HCT116 (cell line): ENCODE results near the gene FCAMR. TPM values are rescaled to one million over a fixed set of nuclear protein-coding genes. Genes with fewer than 3 reads are reported as not detected.

Experiments
- ATAC-seq: fragments of 200-7000 bp; cut with Tn5 transposase; 2 replicates; pipeline ENCODE4 v1.9.1; 2020; ENCODE audit warnings: mild to moderate bottlenecking, moderate library complexity
- BruUV-seq: library from RNA; stranded (reverse); fragments of 400-500 nt; replicated peaks from 2 replicates; lab custom pipeline; 2021; lab: Mats Ljungman, UMichigan
- CTCF ChIA-PET: fragments of 300-600 bp; sonication (Branson Sonifier 250); formaldehyde crosslinking; loops from one replicate; lab custom pipeline; 2021; ENCODE audit warnings: antibody characterized with exemption; lab: Charles Lee
- POLR2A ChIA-PET: fragments of 300-600, 350-600 bp; sonication (Branson Sonifier 250); formaldehyde crosslinking; loops from one replicate; lab custom pipeline; 2021; ENCODE audit warnings: antibody characterized with exemption; lab: Charles Lee
- RAD21 ChIA-PET, 2 experiments: fragments of 300-600 bp; sonication (Branson Sonifier 250); formaldehyde crosslinking; loops; one replicate each; lab custom pipeline; 2023; ENCODE audit warnings: low total read pairs in 2 of 2; ENCODE audit not compliant: uncharacterized antibody in 2 of 2, unreplicated experiment in 2 of 2, low non-redundant PET in 1 of 2; lab: Charles Lee
- DNase-seq: peaks from one replicate; pipeline ENCODE4 v3.0.0-alpha.2; 2010; ENCODE audit warnings: low read depth, low spot score
- H2AFZ ChIP-seq: fragments of 200-600 bp; shearing (Covaris generic), sonication (generic); 2 replicates; pipeline ENCODE4 v1.6.1; 2017; ENCODE audit warnings: low read depth, mixed run types, mixed read lengths, antibody characterized with exemption, low read length; ENCODE audit not compliant: poor library complexity, severe bottlenecking
- H3K27ac ChIP-seq: 2 replicates; pipeline ENCODE4 v1.5.1; 2012; ENCODE audit warnings: low read depth, low read length
- H3K27me3 ChIP-seq: fragments of 200-600 bp; sonication (generic); 2 replicates; pipeline ENCODE4 v1.6.1; 2016; ENCODE audit warnings: mixed run types, low read length, mixed read lengths; ENCODE audit not compliant: insufficient read depth
- H3K36me3 ChIP-seq, 2 experiments: fragments of 200-500 bp in 1 of 2; fragments of 200-600 bp in 1 of 2; sonication (Bioruptor generic) in 1 of 2; sonication (generic) in 1 of 2; 2 replicates each; pipeline versions ENCODE4 v1.5.1 to v1.6.1; 2014 to 2016; ENCODE audit warnings: low read length in 2 of 2, inconsistent platforms in 1 of 2, mixed read lengths in 1 of 2, mixed run types in 1 of 2; ENCODE audit not compliant: insufficient read depth in 2 of 2, control insufficient read depth in 1 of 2
- H3K4me1 ChIP-seq, 2 experiments: fragments of 200-600 bp in 1 of 2; sonication (generic) in 1 of 2; 2 replicates each; pipeline versions ENCODE4 v1.5.1 to v1.6.1; 2012 to 2017; ENCODE audit warnings: low read length in 2 of 2, inconsistent platforms in 1 of 2, mild to moderate bottlenecking in 1 of 2, mixed read lengths in 1 of 2, mixed run types in 1 of 2, moderate library complexity in 1 of 2; ENCODE audit not compliant: insufficient read depth in 2 of 2, control insufficient read depth in 1 of 2
- H3K4me2 ChIP-seq: fragments of 200-600 bp; sonication (generic); 2 replicates; pipeline ENCODE4 v1.6.1; 2017; ENCODE audit warnings: mixed run types, low read length, mixed read lengths
- H3K4me3 ChIP-seq, 2 experiments: fragments of 200-600 bp in 1 of 2; sonication (generic) in 1 of 2; replicated peaks in 1 of 2; 2 replicates each; pipeline ENCODE4 v1.5.1; 2011 to 2016; ENCODE audit warnings: low read length in 2 of 2, control low read depth in 1 of 2, low read depth in 1 of 2, mild to moderate bottlenecking in 1 of 2, mixed read lengths in 1 of 2, mixed run types in 1 of 2
- H3K79me2 ChIP-seq: fragments of 200-600 bp; sonication (generic); 2 replicates; pipeline ENCODE4 v1.6.1; 2017; ENCODE audit warnings: mild to moderate bottlenecking, mixed run types, low read length, moderate library complexity, mixed read lengths; ENCODE audit not compliant: insufficient read depth
- H3K9ac ChIP-seq: fragments of 200-600 bp; sonication (generic); 2 replicates; pipeline ENCODE4 v1.6.1; 2016; ENCODE audit warnings: low read length, mixed read lengths
- H3K9me2 ChIP-seq: fragments of 200-600 bp; sonication (generic), shearing (Covaris generic); 2 replicates; pipeline ENCODE4 v1.6.1; 2017; ENCODE audit warnings: mixed run types, mild to moderate bottlenecking, moderate library complexity; ENCODE audit not compliant: insufficient read depth
- H3K9me3 ChIP-seq, 2 experiments: fragments of 200-500 bp in 1 of 2; fragments of 200-600 bp in 1 of 2; sonication (Bioruptor generic) in 1 of 2; sonication (generic) in 1 of 2; 2 replicates each; pipeline ENCODE4 v1.6.1; 2014 to 2017; ENCODE audit warnings: low read length in 2 of 2, mixed read lengths in 2 of 2, inconsistent platforms in 1 of 2, low read depth in 1 of 2, mild to moderate bottlenecking in 1 of 2, mixed run types in 1 of 2, moderate library complexity in 1 of 2; ENCODE audit not compliant: control insufficient read depth in 1 of 2, insufficient read depth in 1 of 2
- H4K20me1 ChIP-seq: fragments of 200-600 bp; sonication (generic), shearing (Covaris generic); 2 replicates; pipeline ENCODE4 v1.6.1; 2017; ENCODE audit warnings: mixed run types, mild to moderate bottlenecking, moderate library complexity; ENCODE audit not compliant: insufficient read depth
- CEBPB ChIP-seq: IDR thresholded peaks from 2 replicates; pipeline ENCODE4 v1.6.1; 2012; ENCODE audit warnings: low read depth
- ELF1 ChIP-seq: IDR thresholded peaks from 2 replicates; pipeline ENCODE4 v1.6.1; 2012; ENCODE audit warnings: low read depth, borderline replicate concordance
- EZH2phosphoT487 ChIP-seq: fragments of 200-600 bp; IDR thresholded peaks from 2 replicates; pipeline ENCODE4 v1.6.1; 2018; ENCODE audit warnings: antibody characterized with exemption, borderline replicate concordance
- FOSL1 ChIP-seq: IDR thresholded peaks from 2 replicates; pipeline ENCODE4 v1.6.1; 2012; ENCODE audit warnings: low read depth
- POLR2AphosphoS5 ChIP-seq: IDR thresholded peaks from 2 replicates; pipeline ENCODE4 v1.6.1; 2011; ENCODE audit warnings: mild to moderate bottlenecking, low read depth, low read length, moderate library complexity
- SP1 ChIP-seq: IDR thresholded peaks from 2 replicates; pipeline ENCODE4 v1.6.1; 2012; ENCODE audit warnings: low read depth
- YY1 ChIP-seq: IDR thresholded peaks from 2 replicates; pipeline ENCODE4 v1.6.1; 2011; ENCODE audit warnings: low read length, low read depth, moderate library complexity, mild to moderate bottlenecking; ENCODE audit not compliant: insufficient replicate concordance; ENCODE audit errors: extremely low read depth
- ZBTB33 ChIP-seq: IDR thresholded peaks from 2 replicates; pipeline ENCODE4 v1.6.1; 2011; ENCODE audit warnings: mild to moderate bottlenecking, low read length, moderate library complexity; ENCODE audit not compliant: insufficient replicate concordance; ENCODE audit errors: extremely low read depth
- ZFX ChIP-seq: fragments of 450-650 bp; IDR thresholded peaks from 2 replicates; pipeline ENCODE4 v1.6.1; 2017
- intact Hi-C: fragments of 100-400 bp; cut with micrococcal nuclease; formaldehyde crosslinking; loops from 2 replicates; pipeline ENCODE4 v1.10.0; 2022
- total RNA-seq: library from RNA; stranded (reverse); gene quantifications from one replicate; pipeline ENCODE4 v1.2.1, GENCODE V29; 2021; ENCODE audit not compliant: unreplicated experiment

FCAMR gene
- total RNA-seq, 1 experiment from 2014 or later, result not detected

DNA sequence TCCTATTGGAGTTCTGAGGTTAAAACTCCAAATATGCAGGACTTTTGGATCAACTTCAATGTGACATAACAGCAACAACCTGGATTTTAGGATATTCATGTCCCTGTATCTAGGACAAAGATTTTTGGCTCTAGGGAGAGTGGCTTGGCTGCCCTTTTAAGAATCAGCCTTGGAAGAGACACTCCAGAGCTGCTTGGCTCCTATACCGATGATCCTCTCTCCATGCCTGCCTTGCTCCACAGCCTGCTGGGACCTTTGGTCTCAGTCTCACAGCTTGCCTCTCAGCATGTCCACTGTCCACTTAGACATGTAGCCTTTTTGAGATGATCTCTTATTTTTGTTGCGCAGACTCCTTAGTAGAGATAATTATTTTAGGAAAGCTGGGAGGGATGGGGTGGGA is 44.0 kb downstream of the FCAMR start (continued):
- no peak for TF ChIP-seq ZBTB33

- H3K9me2 ChIP-seq, result no peaks in the 10 kb centered on the region
- no peak overlapping the region for H2AFZ ChIP-seq
- no peak overlapping the region for H3K27ac ChIP-seq
- H3K4me3 ChIP-seq, result no peak overlapping the region
- H3K27me3 ChIP-seq, result no peaks in the 10 kb centered on the region
- ChIA-PET RAD21 (no interaction called here), CTCF (interaction anchor here (1.1 to 1.7 kb wide), 3 partner anchors 8 to 13 kb away, joined by 3 to 5 read pairs (median 4); no protein-coding TSS in a partner anchor), POLR2A (no interaction called here)
- H3K9me3 ChIP-seq, result no peaks in the 10 kb centered on the region
- H3K4me2 ChIP-seq, result no peak overlapping the region
- TF ChIP-seq SP1 (no peak), ELF1 (no peak), EZH2phosphoT487 (no peak), ZFX (no peak), YY1 (no peak), POLR2AphosphoS5 (no peak), FOSL1 (no peak), CEBPB (no peak)
- BruUV-seq, result no TSS peak
- H3K9ac ChIP-seq, result no peak overlapping the region
- no peaks in the 10 kb centered on the region for H4K20me1 ChIP-seq
- intact Hi-C loops, result no loop called here
- DNase-seq (no peak), ATAC-seq (peak; percentile 52; the same call in 1 of the 2 replicates)
- no peaks in the 10 kb centered on the region for H3K36me3 ChIP-seq
- no peaks in the 10 kb centered on the region for H3K79me2 ChIP-seq
- H3K4me1 ChIP-seq, result peaks cover 0 to 9% of the 10 kb centered on the region in 2 experiments; a peak in 2 of 4 replicates
Observed at GRCh38 chr1:206925106-206925736, 45.0 kb downstream of the FCAMR start.
